HT-29 (cell line): ENCODE results near the gene HOXD10. TPM values are rescaled to one million over a fixed set of nuclear protein-coding genes. Genes with fewer than 3 reads are reported as not detected.
A peak's percentile ranks its signal among the peaks of the same experiment; 100 is the strongest.

Experiments used
- DNase-seq: peaks from one replicate; pipeline ENCODE4 v3.0.0-alpha.2; 2015; ENCODE audit warnings: low spot score
- total RNA-seq: library from RNA; depleted of rRNA; stranded (reverse); fragments of >200 nt; shearing (Covaris generic); gene quantifications from 2 replicates; pipeline ENCODE4 v1.2.3, GENCODE V29; 2014

The HOXD10 gene
- total RNA-seq, 1 experiment from 2014 or later: not detected

GRCh38 chr2:176134035-176134434 lies 17.5 kb downstream of the HOXD10 start:
- no peak for DNase-seq

GRCh38 chr2:176135035-176135440 lies 18.5 kb downstream of the HOXD10 start:
- DNase-seq: no peak

GRCh38 chr2:176136374-176137251 lies 20.0 kb downstream of the HOXD10 start:
- DNase-seq: no peak

- DNase-seq: no peak
Observed at GRCh38 chr2:176137252-176137580, 20.6 kb downstream of the HOXD10 start.

- DNase-seq: no peak
Observed at GRCh38 chr2:176137906-176138305, 21.3 kb downstream of the HOXD10 start.

- DNase-seq: no peak
Observed at GRCh38 chr2:176138526-176138922, 21.9 kb downstream of the HOXD10 start.

- no peak for DNase-seq
Observed at GRCh38 chr2:176138923-176139660, 22.5 kb downstream of the HOXD10 start.

GRCh38 chr2:176139661-176140512 lies 23.3 kb downstream of the HOXD10 start:
- DNase-seq: no peak

- peak; percentile 81 for DNase-seq
Observed at GRCh38 chr2:176140513-176141317, 24.1 kb downstream of the HOXD10 start.

- no peak for DNase-seq
Observed at GRCh38 chr2:176142281-176142680, 25.7 kb downstream of the HOXD10 start.

GRCh38 chr2:176145085-176145969 lies 28.7 kb downstream of the HOXD10 start:
- no peak for DNase-seq

- no peak for DNase-seq
Observed at GRCh38 chr2:176146101-176146500, 29.5 kb downstream of the HOXD10 start.

- DNase-seq: no peak
Observed at GRCh38 chr2:176146645-176147044, 30.1 kb downstream of the HOXD10 start.

- no peak for DNase-seq
Observed at GRCh38 chr2:176147210-176147799, 30.7 kb downstream of the HOXD10 start.

- no peak for DNase-seq
Observed at GRCh38 chr2:176147800-176148496, 31.4 kb downstream of the HOXD10 start.

GRCh38 chr2:176148751-176149421 lies 32.3 kb downstream of the HOXD10 start:
- no peak for DNase-seq

GRCh38 chr2:176149481-176149938 lies 32.9 kb downstream of the HOXD10 start:
- no peak for DNase-seq

GRCh38 chr2:176149939-176150583 lies 33.5 kb downstream of the HOXD10 start:
- DNase-seq: no peak
